ACHN (cell line): ENCODE data around the gene NHSL2.
A peak's percentile ranks its signal among the peaks of the same experiment; 100 is the strongest.

Source experiments
- DNase-seq: peaks from one replicate; pipeline ENCODE4 v3.0.0-alpha.2; 2015
- in situ Hi-C: cut with HindIII; loops from 2 replicates; pipeline ENCODE4 v1.10.0; 2017; ENCODE audit warnings: low sequenced_read_pairs, low pct_ligation_motif_present, low pct_unique_long_range_greater_than_20kb

The NHSL2 gene

GRCh38 chrX:72110051-72110875, 199.6 kb downstream of the NHSL2 start:
- in situ Hi-C loops = no loop called here
- no peak for DNase-seq

- no peak for DNase-seq
- in situ Hi-C loops = no loop called here
Observed at GRCh38 chrX:72110876-72111708, 200.4 kb downstream of the NHSL2 start.

DNA sequence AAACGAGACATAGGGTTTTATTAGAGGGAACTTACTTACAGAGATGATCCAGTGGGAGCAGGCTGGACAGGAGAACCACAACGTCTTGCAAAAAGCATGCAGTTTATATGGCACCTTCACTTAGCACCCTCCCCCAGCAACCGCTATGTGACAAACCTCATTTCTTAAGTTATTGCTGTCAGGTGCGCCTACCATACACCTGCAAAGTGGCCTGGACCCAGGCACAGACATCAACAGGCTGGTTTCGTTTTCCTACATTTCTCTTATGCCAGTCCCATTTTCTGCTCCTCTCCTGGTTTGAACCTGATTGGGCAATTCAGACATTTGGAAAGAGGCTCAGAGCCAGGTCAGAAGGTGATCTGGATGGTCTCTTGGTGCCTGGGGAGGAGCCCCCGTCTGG, 202.8 kb downstream of the NHSL2 start:
- in situ Hi-C loops = no loop called here
- DNase-seq = no peak

DNA sequence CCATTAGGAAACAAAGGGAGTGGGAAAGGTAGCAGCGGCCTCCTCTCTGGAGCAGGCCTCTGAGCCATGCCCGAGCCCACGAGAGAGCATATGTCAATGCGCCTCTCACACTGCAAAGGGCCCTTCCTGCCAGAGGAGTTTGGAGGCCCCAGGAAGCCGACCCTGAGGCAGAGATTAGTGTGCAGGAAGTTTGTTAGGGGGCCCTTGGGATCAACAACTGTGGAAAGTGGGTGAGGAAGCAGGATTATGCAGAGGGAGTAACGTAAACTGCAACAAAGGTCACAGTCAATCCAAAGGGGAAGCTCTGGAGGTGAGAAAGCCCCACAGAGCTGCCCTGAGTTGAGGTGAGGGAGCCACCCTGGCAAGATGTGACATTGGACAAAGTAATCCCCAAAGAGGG, 203.7 kb downstream of the NHSL2 start:
- in situ Hi-C loops = no loop called here
- no peak for DNase-seq

DNA sequence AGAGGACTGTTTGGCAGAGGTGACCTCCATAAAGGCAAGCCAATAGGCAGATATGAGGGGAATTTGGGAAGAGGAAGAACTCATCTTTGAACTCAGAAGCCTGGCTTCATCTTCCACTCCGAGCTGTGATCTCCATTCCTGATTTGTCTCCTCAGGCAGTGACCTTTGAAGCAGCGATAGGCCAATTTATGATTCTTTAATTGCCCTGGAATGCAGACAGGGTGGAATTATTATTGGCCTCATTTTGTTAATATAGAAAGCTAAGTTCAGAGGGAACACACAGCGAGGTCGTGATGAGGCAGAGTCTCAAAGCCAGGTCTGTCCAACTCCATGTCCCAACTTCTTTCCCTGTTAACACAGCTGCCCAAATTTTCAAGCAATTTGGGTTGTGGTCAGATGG, 204.2 kb downstream of the NHSL2 start:
- no peak for DNase-seq
- in situ Hi-C loops = no loop called here

- no peak for DNase-seq
- in situ Hi-C loops = no loop called here
Observed at GRCh38 chrX:72115380-72115779, 204.7 kb downstream of the NHSL2 start.

- no peak for DNase-seq
- in situ Hi-C loops = no loop called here
Observed at GRCh38 chrX:72117636-72118210, 207.1 kb downstream of the NHSL2 start.

DNA sequence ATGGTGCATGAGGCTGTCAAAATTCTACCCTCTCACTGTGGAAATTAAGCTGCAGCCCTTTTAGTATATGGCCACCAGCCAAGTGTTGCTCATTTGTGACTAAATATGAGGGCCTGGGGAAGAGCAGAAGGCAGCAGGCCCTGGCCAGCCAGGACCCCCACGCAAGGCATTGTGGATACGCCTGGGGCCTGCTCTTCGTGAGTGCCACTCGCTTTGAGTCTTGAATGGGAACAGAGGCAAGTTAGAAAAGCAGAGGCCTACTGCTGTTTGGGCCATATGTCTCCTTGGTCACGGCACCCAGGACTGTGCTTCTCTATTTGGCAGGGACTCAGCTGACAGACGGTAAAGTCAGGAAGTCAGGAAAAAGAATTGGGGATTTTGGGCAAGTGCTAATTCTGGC, 210.2 kb downstream of the NHSL2 start:
- in situ Hi-C loops = no loop called here
- DNase-seq = no peak

GRCh38 chrX:72121383-72121782, 210.7 kb downstream of the NHSL2 start:
- DNase-seq = peak; percentile 37
- in situ Hi-C loops = no loop called here

DNA sequence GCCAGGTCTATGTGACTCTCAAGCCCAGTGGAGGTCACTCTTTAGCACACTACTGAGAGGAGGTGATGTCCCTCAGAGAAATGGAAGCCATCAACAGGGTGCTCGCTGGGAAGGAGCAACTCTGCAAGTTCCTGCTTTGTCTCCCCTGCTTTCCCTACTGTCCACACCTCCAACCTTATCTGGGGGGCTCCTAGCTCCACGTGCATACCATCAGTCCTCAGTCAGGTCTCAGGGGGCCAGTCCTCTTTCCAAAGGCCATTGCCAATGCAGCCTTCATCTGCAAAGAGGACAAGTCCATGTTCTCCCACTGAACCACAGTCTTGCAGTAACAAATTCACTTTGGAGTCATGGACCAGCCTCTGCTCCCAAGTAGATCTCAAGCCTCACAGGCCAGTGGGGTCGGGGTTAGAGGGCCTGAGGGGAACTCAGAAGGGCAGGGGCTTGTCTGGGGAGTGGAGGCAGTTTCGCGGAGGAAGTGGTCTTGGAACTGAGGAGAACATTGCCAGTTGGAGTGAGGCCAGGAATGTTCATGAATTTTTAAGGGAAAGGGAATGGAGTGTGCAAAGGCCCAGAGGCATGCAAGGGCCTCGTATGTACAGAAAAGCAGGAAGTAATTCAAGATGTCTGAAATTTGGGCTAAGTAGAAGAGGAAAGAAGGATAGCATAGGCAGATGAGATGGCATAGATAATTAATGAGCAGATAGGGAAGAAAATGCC, 212.1 kb downstream of the NHSL2 start:
- in situ Hi-C loops = no loop called here
- no peak for DNase-seq

DNA sequence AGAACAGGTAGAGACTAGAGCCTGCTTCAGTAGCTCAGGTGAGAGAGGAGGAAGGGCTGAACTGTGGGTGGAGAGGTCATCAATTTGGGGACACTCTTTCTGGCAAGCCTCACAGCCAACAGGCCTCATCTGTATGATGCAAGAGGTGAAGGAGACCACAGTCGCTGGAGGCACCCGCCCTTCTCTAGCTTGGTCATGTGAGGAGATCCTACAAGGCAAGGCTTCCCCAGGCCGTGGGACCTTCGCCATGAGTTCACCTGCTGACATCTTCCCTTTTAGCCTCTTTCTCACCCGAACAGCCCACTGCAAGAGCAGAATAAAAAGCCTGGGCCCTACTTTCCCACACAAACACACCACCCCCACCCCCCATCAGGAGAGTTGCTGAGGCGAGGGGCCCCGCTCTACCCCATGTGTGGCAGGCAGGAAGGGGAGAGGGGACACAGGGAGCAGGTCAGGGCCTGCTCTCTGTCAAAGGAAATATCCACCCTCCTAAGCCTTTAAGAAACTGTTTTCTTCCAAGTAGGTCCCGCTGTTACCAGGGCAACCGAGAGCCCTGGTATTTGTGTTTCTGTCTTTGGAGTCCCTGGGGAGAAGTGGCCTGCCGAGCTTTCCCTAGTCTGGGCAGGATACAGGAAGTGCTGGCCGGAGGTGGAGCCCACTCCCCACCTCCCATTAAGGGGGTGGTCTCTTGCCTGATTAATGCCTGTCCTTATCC, 213.0 kb downstream of the NHSL2 start:
- in situ Hi-C loops = no loop called here
- DNase-seq = no peak

GRCh38 chrX:72124540-72125201, 214.0 kb downstream of the NHSL2 start:
- in situ Hi-C loops = no loop called here
- DNase-seq = no peak

DNA sequence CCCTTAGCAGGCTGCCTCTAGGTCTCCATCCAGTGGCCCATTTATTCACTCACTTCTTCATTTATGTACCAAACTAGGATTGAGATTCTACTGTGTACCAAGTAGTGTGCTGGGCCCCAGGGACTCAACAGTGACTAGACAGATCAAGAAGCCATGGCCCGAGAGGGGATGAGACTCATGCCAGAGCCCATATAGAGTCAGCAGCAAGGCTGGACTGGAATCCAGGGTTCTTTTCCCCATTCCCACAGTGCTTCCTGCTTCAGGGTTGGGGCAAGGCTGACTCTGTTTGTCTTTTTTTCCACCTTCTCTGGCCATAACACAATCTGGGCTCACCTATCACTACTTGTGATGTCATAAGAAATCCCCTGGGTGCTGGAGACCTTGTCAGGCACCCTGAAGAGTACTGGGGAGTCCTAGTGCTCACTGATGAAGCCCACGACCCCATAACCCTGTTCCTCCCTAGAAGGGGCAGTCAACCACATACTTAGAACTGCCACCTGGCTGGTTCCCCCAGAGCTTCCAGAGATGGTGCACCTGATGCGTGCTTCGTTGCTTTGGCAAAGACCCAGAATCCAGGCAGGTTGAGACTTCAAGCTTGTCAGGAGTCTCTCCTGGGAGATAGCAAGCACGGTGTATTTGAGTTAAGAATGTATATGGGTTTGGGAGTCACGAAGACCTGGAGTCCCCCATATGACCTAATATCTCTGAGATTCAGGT, 214.8 kb downstream of the NHSL2 start:
- no peak for DNase-seq
- in situ Hi-C loops = no loop called here

- DNase-seq = no peak
- in situ Hi-C loops = no loop called here
Observed at GRCh38 chrX:72126048-72126415, 215.4 kb downstream of the NHSL2 start.

GRCh38 chrX:72126539-72127140, 216.0 kb downstream of the NHSL2 start:
- peak; percentile 56 for DNase-seq
- in situ Hi-C loops = no loop called here

DNA sequence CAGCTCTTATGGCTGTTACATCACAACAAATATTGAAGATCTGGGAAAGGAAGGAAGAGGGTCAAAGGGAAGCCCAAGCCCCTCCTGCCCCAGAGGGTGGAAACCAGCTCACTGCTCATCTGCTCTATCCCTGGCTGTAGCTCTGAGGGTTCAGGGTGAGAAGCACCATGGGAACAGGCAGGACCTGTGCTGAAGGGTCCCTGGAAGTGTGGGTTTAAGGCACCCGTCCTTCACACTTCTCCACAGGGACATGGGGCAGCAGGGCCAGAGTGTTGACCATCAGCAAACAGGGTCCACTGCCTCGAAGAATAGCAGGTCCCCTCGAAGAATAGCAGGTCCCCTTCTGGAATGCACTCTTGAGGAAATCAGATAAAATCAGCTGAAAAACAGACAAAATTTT, 216.7 kb downstream of the NHSL2 start:
- in situ Hi-C loops = no loop called here
- DNase-seq = no peak
